IMR-90 (cell line): ENCODE results near the gene ARHGEF33. TPM values are rescaled to one million over a fixed set of nuclear protein-coding genes. Genes with fewer than 3 reads are reported as not detected.

Experiments used
- ATAC-seq: fragments of 200-7000 bp; cut with Tn5 transposase; 2 replicates; pipeline ENCODE4 v1.9.1; 2020; ENCODE audit warnings: low read depth, mild to moderate bottlenecking, moderate library complexity
- BruUV-seq: library from RNA; stranded (reverse); fragments of 400-500 nt; replicated peaks from 2 replicates; lab custom pipeline; 2021; lab: Mats Ljungman, UMichigan
- CTCF ChIA-PET: fragments of 300-600 bp; formaldehyde crosslinking; extraction: SDS; loops from one replicate; lab custom pipeline; 2021; ENCODE audit warnings: antibody characterized with exemption; lab: Yijun Ruan, JAX
- POLR2A ChIA-PET: fragments of 300-600 bp; sonication (Branson Sonifier 250); formaldehyde crosslinking; loops from one replicate; lab custom pipeline; 2022; ENCODE audit warnings: antibody characterized with exemption; ENCODE audit not compliant: unreplicated experiment; lab: Charles Lee
- DNase-seq: peaks from one replicate; pipeline ENCODE4 v3.0.0; 2013
- H2AFZ ChIP-seq: replicated peaks from 2 replicates; pipeline ENCODE3; 2013; ENCODE audit warnings: low read length, mild to moderate bottlenecking; ENCODE audit not compliant: poor library complexity
- H2AK5ac ChIP-seq: 2 replicates; pipeline ENCODE4 v1.6.1; 2013; ENCODE audit warnings: low read depth, low read length, inconsistent platforms
- H2AK9ac ChIP-seq: replicated peaks from 2 replicates; pipeline ENCODE3; 2013; ENCODE audit warnings: mild to moderate bottlenecking, low read depth, low read length, moderate library complexity; ENCODE audit not compliant: poor library complexity
- H2BK120ac ChIP-seq: 2 replicates; pipeline ENCODE4 v1.6.1; 2013; ENCODE audit warnings: low read depth, low read length, inconsistent platforms
- H2BK15ac ChIP-seq: 3 replicates; pipeline ENCODE4 v1.6.1; 2013; ENCODE audit warnings: low read depth, low read length, inconsistent platforms
- H2BK20ac ChIP-seq: 2 replicates; pipeline ENCODE4 v1.6.1; 2013; ENCODE audit warnings: low read depth, mild to moderate bottlenecking, inconsistent platforms, low read length, moderate library complexity
- H2BK5ac ChIP-seq: 2 replicates; pipeline ENCODE4 v1.6.1; 2013; ENCODE audit warnings: mild to moderate bottlenecking, low read depth, low read length, inconsistent platforms; ENCODE audit not compliant: poor library complexity, severe bottlenecking
- H3K14ac ChIP-seq: replicated peaks from 2 replicates; pipeline ENCODE4 v1.6.1; 2013; ENCODE audit warnings: low read depth, low read length, inconsistent platforms
- H3K18ac ChIP-seq: 2 replicates; pipeline ENCODE4 v1.6.1; 2013; ENCODE audit warnings: low read depth, low read length, control low read depth
- H3K23ac ChIP-seq: 2 replicates; pipeline ENCODE4 v1.6.1; 2013; ENCODE audit warnings: low read depth, low read length, inconsistent platforms
- H3K27ac ChIP-seq: 2 replicates; pipeline ENCODE4 v1.5.1; 2013; ENCODE audit warnings: mild to moderate bottlenecking, control low read depth, low read length; ENCODE audit not compliant: insufficient read depth
- H3K27me3 ChIP-seq: 2 replicates; pipeline ENCODE4 v1.6.1; 2013; ENCODE audit warnings: low read length; ENCODE audit not compliant: control insufficient read depth, insufficient read depth
- H3K36me3 ChIP-seq: 2 replicates; pipeline ENCODE4 v1.6.1; 2013; ENCODE audit warnings: low read length, mixed read lengths; ENCODE audit not compliant: control insufficient read depth, insufficient read depth
- H3K4ac ChIP-seq: 2 replicates; pipeline ENCODE4 v1.6.1; 2013; ENCODE audit warnings: low read depth, low read length, inconsistent platforms
- H3K4me1 ChIP-seq: 2 replicates; pipeline ENCODE4 v1.6.1; 2013; ENCODE audit warnings: low read length, mixed read lengths; ENCODE audit not compliant: control insufficient read depth, insufficient read depth
- H3K4me2 ChIP-seq: 2 replicates; pipeline ENCODE4 v1.6.1; 2013; ENCODE audit warnings: low read depth, mild to moderate bottlenecking, control low read depth, low read length, moderate library complexity
- H3K4me3 ChIP-seq: 2 replicates; pipeline ENCODE4 v1.5.1; 2013; ENCODE audit warnings: low read depth, mild to moderate bottlenecking, control low read depth, low read length, moderate library complexity; ENCODE audit not compliant: insufficient read depth
- H3K56ac ChIP-seq: 2 replicates; pipeline ENCODE4 v1.6.1; 2013; ENCODE audit warnings: low read length, inconsistent platforms; ENCODE audit not compliant: insufficient read depth; ENCODE audit errors: extremely low read depth
- H3K79me1 ChIP-seq, 2 experiments: 2 replicates each; pipeline ENCODE4 v1.6.1; 2013; ENCODE audit warnings: low read length in 2 of 2, inconsistent platforms in 1 of 2, low read depth in 1 of 2
- H3K9ac ChIP-seq: 2 replicates; pipeline ENCODE4 v1.6.1; 2013; ENCODE audit warnings: low read depth, low read length, control low read depth
- H3K9me1 ChIP-seq: 2 replicates; pipeline ENCODE4 v1.6.1; 2013; ENCODE audit warnings: low read length, inconsistent platforms; ENCODE audit not compliant: insufficient read depth
- H3K9me3 ChIP-seq: 2 replicates; pipeline ENCODE4 v1.6.1; 2013; ENCODE audit warnings: low read length; ENCODE audit not compliant: control insufficient read depth, insufficient read depth
- H4K20me1 ChIP-seq: 2 replicates; pipeline ENCODE4 v1.6.1; 2013; ENCODE audit warnings: low read length, inconsistent platforms; ENCODE audit not compliant: insufficient read depth
- H4K5ac ChIP-seq: 2 replicates; pipeline ENCODE4 v1.6.1; 2013; ENCODE audit warnings: mild to moderate bottlenecking, low read depth, low read length, control low read depth
- H4K8ac ChIP-seq, 2 experiments: 2 replicates each; pipeline ENCODE4 v1.6.1; 2013; ENCODE audit warnings: low read depth in 2 of 2, low read length in 2 of 2, control low read depth in 1 of 2, inconsistent platforms in 1 of 2
- H4K91ac ChIP-seq: 2 replicates; pipeline ENCODE4 v1.6.1; 2013; ENCODE audit warnings: low read depth, low read length, inconsistent platforms; ENCODE audit not compliant: insufficient read depth
- BHLHE40 ChIP-seq: fragments of 150-350 bp; IDR thresholded peaks from 2 replicates; pipeline ENCODE4 v1.6.1; 2016; ENCODE audit warnings: mild to moderate bottlenecking, low read depth, low read length
- CEBPB ChIP-seq: IDR thresholded peaks from 2 replicates; pipeline ENCODE4 v1.6.1; 2012; ENCODE audit warnings: low read depth, low read length, improper control_type of control experiment
- CHD1 ChIP-seq: IDR thresholded peaks from 2 replicates; pipeline ENCODE4 v1.6.1; 2012; ENCODE audit warnings: low read depth, low read length, improper control_type of control experiment
- CTCF ChIP-seq: conservative IDR thresholded peaks from 2 replicates; pipeline ENCODE4 v1.5.1; 2012; ENCODE audit warnings: mild to moderate bottlenecking, low read depth, low read length, improper control_type of control experiment
- ELK1 ChIP-seq: fragments of 150-350 bp; IDR thresholded peaks from 2 replicates; pipeline ENCODE4 v1.6.1; 2016; ENCODE audit warnings: low read depth, mild to moderate bottlenecking, low read length, moderate library complexity, borderline replicate concordance
- FOS ChIP-seq: fragments of 150-350 bp; IDR thresholded peaks from 2 replicates; pipeline ENCODE4 v1.6.1; 2016; ENCODE audit warnings: low read depth, low read length
- MAFK ChIP-seq: IDR thresholded peaks from 2 replicates; pipeline ENCODE4 v1.6.1; 2012; ENCODE audit warnings: low read depth, low read length, improper control_type of control experiment
- MAZ ChIP-seq: IDR thresholded peaks from 2 replicates; pipeline ENCODE4 v1.6.1; 2012; ENCODE audit warnings: low read depth, mild to moderate bottlenecking, low read length, improper control_type of control experiment, moderate library complexity, borderline replicate concordance
- MXI1 ChIP-seq: IDR thresholded peaks from 2 replicates; pipeline ENCODE4 v1.6.1; 2012; ENCODE audit warnings: low read depth, mild to moderate bottlenecking, low read length, moderate library complexity, borderline replicate concordance
- NFE2L2 ChIP-seq: fragments of 150-350 bp; IDR thresholded peaks from 2 replicates; pipeline ENCODE4 v1.6.1; 2016; ENCODE audit warnings: low read depth, mild to moderate bottlenecking, low read length
- POLR2A ChIP-seq: IDR thresholded peaks from 2 replicates; pipeline ENCODE4 v1.6.1; 2012; ENCODE audit warnings: mild to moderate bottlenecking, low read depth, low read length
- RAD21 ChIP-seq: IDR thresholded peaks from 2 replicates; pipeline ENCODE4 v1.6.1; 2012; ENCODE audit warnings: low read length, improper control_type of control experiment
- RCOR1 ChIP-seq: IDR thresholded peaks from 2 replicates; pipeline ENCODE4 v1.6.1; 2012; ENCODE audit warnings: mild to moderate bottlenecking, low read length, improper control_type of control experiment; ENCODE audit not compliant: insufficient replicate concordance
- RFX5 ChIP-seq: IDR thresholded peaks from 2 replicates; pipeline ENCODE4 v1.8.0; 2012; ENCODE audit warnings: low read depth, mild to moderate bottlenecking, low read length, moderate library complexity
- SMC3 ChIP-seq: fragments of 150-350 bp; IDR thresholded peaks from 2 replicates; pipeline ENCODE4 v1.6.1; 2016; ENCODE audit warnings: low read depth, mild to moderate bottlenecking, antibody characterized with exemption, low read length, moderate library complexity
- USF2 ChIP-seq: fragments of 150-350 bp; IDR thresholded peaks from 2 replicates; pipeline ENCODE4 v1.6.1; 2017; ENCODE audit warnings: mild to moderate bottlenecking, antibody characterized with exemption, low read length, low read depth
- WGBS, 2 experiments: methylation state at CpG; one replicate each; pipeline versions ENCODE4 v1.1.5 to v1.1.7; 2013; ENCODE audit warnings: missing lambda C conversion rate in 2 of 2; ENCODE audit not compliant: insufficient read length in 1 of 2; ENCODE audit errors: extremely low coverage in 2 of 2; 5-methylcytosine and 5-hydroxymethylcytosine counted together
- dilution Hi-C: fragments of 300-500 bp; cut with HindIII; formaldehyde crosslinking; loops from one replicate; pipeline ENCODE4 v1.14.3; 2018; ENCODE audit warnings: low sequenced_read_pairs; ENCODE audit not compliant: unreplicated experiment
- in situ Hi-C: fragments of 300-500 bp; cut with MboI; formaldehyde crosslinking; loops from 3 replicates; pipeline ENCODE4 v1.14.3; 2019; ENCODE audit warnings: low sequenced_read_pairs, inconsistent platforms, mixed read lengths
- intact Hi-C: fragments of 100-400 bp; cut with micrococcal nuclease; formaldehyde crosslinking; loops from 2 replicates; pipeline ENCODE4 v1.10.0; 2022
- polyA plus RNA-seq, 3 experiments: library from polyadenylated mRNA; depleted of rRNA; stranded (reverse); fragments of >200 nt; gene quantifications; 2 replicates each; pipeline ENCODE4 v1.2.3, GENCODE V29; 2012; ENCODE audit warnings: low replicate concordance in 1 of 3
- total RNA-seq: library from RNA; depleted of rRNA; stranded (reverse); fragments of >200 nt; gene quantifications from 2 replicates; pipeline ENCODE4 v1.2.3, GENCODE V29; 2012

ARHGEF33 gene
- total and polyA plus RNA-seq, 2 of the 4 experiments (the other 2 are of a cell fraction) = 0.18 to 0.21 TPM

- dilution Hi-C loops = no loop called here
- in situ Hi-C loops = no loop called here
These were observed 78.3 kb downstream of the ARHGEF33 start for GRCh38 chr2:38968021-38968420.

More at GRCh38 chr2:38968021-38968420, 78.3 kb downstream of the ARHGEF33 start:
- no peak overlapping the region for H2BK15ac ChIP-seq
- no peak overlapping the region for H2AFZ ChIP-seq
- no peaks in the 10 kb centered on the region for H3K27me3 ChIP-seq
- no peaks in the 10 kb centered on the region for H3K9me1 ChIP-seq
- H3K56ac ChIP-seq = no peak overlapping the region
- no peak overlapping the region for H3K18ac ChIP-seq
- H3K23ac ChIP-seq = no peak overlapping the region
- no peak overlapping the region for H4K8ac ChIP-seq
- TF ChIP-seq MAFK (no peak), POLR2A (no peak), FOS (no peak), NFE2L2 (no peak), SMC3 (no peak), RAD21 (no peak), BHLHE40 (no peak), RFX5 (no peak), CEBPB (no peak), CTCF (no peak), RCOR1 (no peak), USF2 (no peak), MAZ (no peak), ELK1 (no peak), MXI1 (no peak), CHD1 (no peak)
- no peak overlapping the region for H4K5ac ChIP-seq
- H2AK9ac ChIP-seq = no peak overlapping the region
- no peak overlapping the region for H3K4ac ChIP-seq
- H2BK120ac ChIP-seq = no peak overlapping the region
- H3K4me1 ChIP-seq = peaks cover 2% of the 10 kb centered on the region; the same call in 1 of the 2 replicates
- WGBS, 2 experiments = 83% methylated on average over 2 of the region's 2 CpGs; no CpG with 5 or more reads in 1 of the 2 experiments
- no peak for ATAC-seq
- H3K79me1 ChIP-seq = no peaks in the 10 kb centered on the region
- H2BK5ac ChIP-seq = no peak overlapping the region
- no peaks in the 10 kb centered on the region for H4K20me1 ChIP-seq
- no peak overlapping the region for H3K9ac ChIP-seq
- ChIA-PET CTCF (interaction anchor here (0.8 kb wide), 1 partner anchor 13 kb away, joined by 3 read pairs; no protein-coding TSS in a partner anchor), POLR2A (no interaction called here)
- H4K91ac ChIP-seq = no peak overlapping the region
- no TSS peak for BruUV-seq
- no peak overlapping the region for H3K27ac ChIP-seq
- no peak overlapping the region for H2AK5ac ChIP-seq
- intact Hi-C loops = no loop called here
- H3K9me3 ChIP-seq = no peaks in the 10 kb centered on the region
- no peak for DNase-seq
- H3K36me3 ChIP-seq = no peaks in the 10 kb centered on the region
- no peak overlapping the region for H2BK20ac ChIP-seq
- no peak overlapping the region for H3K4me2 ChIP-seq
- H3K14ac ChIP-seq = no peak overlapping the region
- H3K4me3 ChIP-seq = no peak overlapping the region
